ENCODE data around the gene RFC4. TPM values are rescaled to one million over a fixed set of nuclear protein-coding genes. Genes with fewer than 3 reads are reported as not detected.
"Not testable (repeated sequence)": the region's sequence is repeated elsewhere in the genome, so short reads cannot be mapped to it uniquely, and the experiment has no call there.

The RFC4 gene
- total and polyA plus RNA-seq, 2 experiments from 2014 or later = 14.9 to 28.6 TPM

GRCh38 chr3:186852994-186853393 is 46.7 kb upstream of the RFC4 start:
- H3K4me3 ChIP-seq = no peak overlapping the region
- no peak for DNase-seq (ENCODE audit: low spot score)
- H3K27ac ChIP-seq = no peak overlapping the region
- H4K20me1 ChIP-seq (ENCODE audit: insufficient read depth, poor library complexity, severe bottlenecking) = no peaks in the 10 kb centered on the region
- H3K4me2 ChIP-seq = no peak overlapping the region
- no peaks in the 10 kb centered on the region for H3K9me2 ChIP-seq (replicated peaks; ENCODE audit: insufficient read depth)
- TF ChIP-seq EZH2 (IDR thresholded peaks at IDR 0.05; ENCODE audit: borderline replicate concordance) (no peak), EZH2phosphoT487 (IDR thresholded peaks at IDR 0.05; ENCODE audit: low read depth, severe bottlenecking, unreplicated experiment) (no peak)
- TF ChIP-seq, protein P1, sequence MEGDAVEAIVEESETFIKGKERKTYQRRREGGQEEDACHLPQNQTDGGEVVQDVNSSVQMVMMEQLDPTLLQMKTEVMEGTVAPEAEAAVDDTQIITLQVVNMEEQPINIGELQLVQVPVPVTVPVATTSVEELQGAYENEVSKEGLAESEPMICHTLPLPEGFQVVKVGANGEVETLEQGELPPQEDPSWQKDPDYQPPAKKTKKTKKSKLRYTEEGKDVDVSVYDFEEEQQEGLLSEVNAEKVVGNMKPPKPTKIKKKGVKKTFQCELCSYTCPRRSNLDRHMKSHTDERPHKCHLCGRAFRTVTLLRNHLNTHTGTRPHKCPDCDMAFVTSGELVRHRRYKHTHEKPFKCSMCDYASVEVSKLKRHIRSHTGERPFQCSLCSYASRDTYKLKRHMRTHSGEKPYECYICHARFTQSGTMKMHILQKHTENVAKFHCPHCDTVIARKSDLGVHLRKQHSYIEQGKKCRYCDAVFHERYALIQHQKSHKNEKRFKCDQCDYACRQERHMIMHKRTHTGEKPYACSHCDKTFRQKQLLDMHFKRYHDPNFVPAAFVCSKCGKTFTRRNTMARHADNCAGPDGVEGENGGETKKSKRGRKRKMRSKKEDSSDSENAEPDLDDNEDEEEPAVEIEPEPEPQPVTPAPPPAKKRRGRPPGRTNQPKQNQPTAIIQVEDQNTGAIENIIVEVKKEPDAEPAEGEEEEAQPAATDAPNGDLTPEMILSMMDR (IDR thresholded peaks at IDR 0.05; ENCODE audit: poor library complexity) = no peak
- no peaks in the 10 kb centered on the region for H3K27me3 ChIP-seq
- H3K4me1 ChIP-seq (ENCODE audit: insufficient read depth) = no peaks in the 10 kb centered on the region
- no peaks in the 10 kb centered on the region for H3K36me3 ChIP-seq (replicated peaks; ENCODE audit: insufficient read depth, low read depth)
- no peaks in the 10 kb centered on the region for H3K9me3 ChIP-seq (ENCODE audit: low read depth)
- WGBS (ENCODE audit: low lambda C conversion rate, missing lambda C conversion rate) = 92% methylated on average over 6 of the region's 6 CpGs
- H2AFZ ChIP-seq = no peak overlapping the region
- no peaks in the 10 kb centered on the region for H3K79me2 ChIP-seq

DNA sequence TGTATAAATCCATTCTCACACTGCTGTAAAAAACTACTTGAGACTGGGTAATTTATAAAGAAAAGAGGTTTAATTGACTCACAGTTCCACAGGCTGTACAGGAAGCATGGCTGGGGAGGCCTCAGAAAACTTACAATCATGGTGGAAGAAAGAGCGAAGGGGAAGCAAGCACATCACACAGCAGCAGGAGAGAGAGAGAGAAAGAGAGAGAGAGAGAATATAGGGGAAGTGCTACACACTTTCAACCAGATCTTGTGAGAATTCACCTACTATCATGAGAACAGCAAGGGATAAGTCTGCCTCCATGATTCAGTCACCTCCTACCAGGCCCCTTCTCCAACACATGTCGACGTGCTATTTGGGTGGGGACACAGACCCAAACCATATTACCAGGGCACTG is 45.6 kb upstream of the RFC4 start:
- not testable (repeated sequence) for H3K27ac ChIP-seq; H3K36me3 ChIP-seq (replicated peaks; ENCODE audit: insufficient read depth, low read depth); H3K4me1 ChIP-seq (ENCODE audit: insufficient read depth); H3K4me3 ChIP-seq; H3K9me2 ChIP-seq (replicated peaks; ENCODE audit: insufficient read depth); H2AFZ ChIP-seq; H3K9me3 ChIP-seq (ENCODE audit: low read depth); H4K20me1 ChIP-seq (ENCODE audit: insufficient read depth, poor library complexity, severe bottlenecking); H3K27me3 ChIP-seq; H3K79me2 ChIP-seq; DNase-seq (ENCODE audit: low spot score); H3K4me2 ChIP-seq
- 93% methylated on average over 3 of the region's 3 CpGs for WGBS (ENCODE audit: low lambda C conversion rate, missing lambda C conversion rate)

DNA sequence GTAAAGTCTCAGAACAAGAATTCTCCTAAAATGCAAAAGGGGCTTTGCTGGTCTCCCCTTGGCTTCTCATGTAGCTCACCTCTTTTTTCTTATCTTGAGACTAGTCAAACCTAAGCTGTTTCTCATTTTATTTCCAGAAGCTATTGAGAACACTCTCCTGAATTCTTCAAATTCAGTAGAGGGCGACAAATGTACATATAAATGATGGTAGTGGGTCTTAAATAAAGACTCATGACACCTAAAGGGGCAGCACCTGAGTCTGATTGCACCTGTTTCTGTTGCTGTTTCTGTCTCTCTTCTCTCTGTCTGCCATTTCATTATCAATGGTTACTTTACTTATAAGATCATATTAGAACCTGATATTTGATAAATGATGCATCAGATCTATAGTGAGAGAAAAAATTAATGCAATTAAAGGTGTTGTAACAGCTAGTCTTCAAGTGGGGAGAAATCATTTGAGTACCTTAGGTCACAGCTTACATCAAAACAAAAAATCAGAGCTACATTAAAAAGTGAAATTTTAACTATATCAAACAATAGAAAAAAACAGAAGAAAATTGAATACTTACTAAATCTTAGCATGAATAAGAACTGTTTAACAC is 43.2 kb upstream of the RFC4 start:
- no peaks in the 10 kb centered on the region for H3K36me3 ChIP-seq (replicated peaks; ENCODE audit: insufficient read depth, low read depth)
- 0% methylated on average over 1 of the region's 1 CpG for WGBS (ENCODE audit: low lambda C conversion rate, missing lambda C conversion rate)
- H3K4me2 ChIP-seq = no peak overlapping the region
- H3K4me1 ChIP-seq (ENCODE audit: insufficient read depth) = no peaks in the 10 kb centered on the region
- H3K4me3 ChIP-seq = no peak overlapping the region
- H3K9me3 ChIP-seq (ENCODE audit: low read depth) = no peaks in the 10 kb centered on the region
- H3K27ac ChIP-seq = no peak overlapping the region
- H3K79me2 ChIP-seq = no peaks in the 10 kb centered on the region
- H4K20me1 ChIP-seq (ENCODE audit: insufficient read depth, poor library complexity, severe bottlenecking) = no peaks in the 10 kb centered on the region
- no peaks in the 10 kb centered on the region for H3K9me2 ChIP-seq (replicated peaks; ENCODE audit: insufficient read depth)
- TF ChIP-seq EZH2phosphoT487 (IDR thresholded peaks at IDR 0.05; ENCODE audit: low read depth, severe bottlenecking, unreplicated experiment) (no peak), EZH2 (IDR thresholded peaks at IDR 0.05; ENCODE audit: borderline replicate concordance) (no peak)
- TF ChIP-seq, protein P1 (IDR thresholded peaks at IDR 0.05; ENCODE audit: poor library complexity) = peak; percentile 71
- peaks cover 3% of the 10 kb centered on the region for H3K27me3 ChIP-seq
- DNase-seq (ENCODE audit: low spot score) = peak; percentile 48
- no peak overlapping the region for H2AFZ ChIP-seq

DNA sequence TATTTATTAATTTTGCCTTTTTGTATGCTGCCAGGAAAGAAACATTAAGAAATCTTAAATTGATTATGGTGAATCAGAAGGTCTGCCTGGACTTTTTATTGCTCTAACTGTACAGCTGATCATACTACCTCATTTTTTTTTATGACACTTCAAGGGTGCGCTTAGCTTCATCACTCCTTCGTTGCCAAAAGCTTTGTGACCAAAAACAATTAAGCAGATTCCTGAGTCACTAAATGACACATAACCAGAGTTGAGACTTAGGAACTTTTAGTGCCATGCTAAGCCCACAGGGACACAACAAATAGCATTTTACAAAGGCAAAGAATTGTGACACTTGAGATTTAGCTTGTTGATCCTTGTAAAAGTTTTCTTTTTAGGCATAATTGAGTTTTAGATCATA is 41.2 kb upstream of the RFC4 start:
- Histone ChIP-seq H3K27me3 (peaks cover 3% of the 10 kb centered on the region), H3K4me1 (ENCODE audit: insufficient read depth) (peaks cover 5% of the 10 kb centered on the region), H3K4me3 (no peak overlapping the region), H3K9me2 (replicated peaks; ENCODE audit: insufficient read depth) (no peaks in the 10 kb centered on the region), H4K20me1 (ENCODE audit: insufficient read depth, poor library complexity, severe bottlenecking) (no peaks in the 10 kb centered on the region), H3K4me2 (no peak overlapping the region), H3K36me3 (replicated peaks; ENCODE audit: insufficient read depth, low read depth) (no peaks in the 10 kb centered on the region), H3K27ac (no peak overlapping the region), H3K79me2 (no peaks in the 10 kb centered on the region), H2AFZ (no peak overlapping the region), H3K9me3 (ENCODE audit: low read depth) (no peaks in the 10 kb centered on the region)
- TF ChIP-seq EZH2phosphoT487 (IDR thresholded peaks at IDR 0.05; ENCODE audit: low read depth, severe bottlenecking, unreplicated experiment) = no peak
- no peak for TF ChIP-seq EZH2 (IDR thresholded peaks at IDR 0.05; ENCODE audit: borderline replicate concordance)
- TF ChIP-seq, protein P1 (IDR thresholded peaks at IDR 0.05; ENCODE audit: poor library complexity) = no peak
- WGBS (ENCODE audit: low lambda C conversion rate, missing lambda C conversion rate) = 59% methylated on average over 2 of the region's 2 CpGs
- DNase-seq (ENCODE audit: low spot score) = no peak
